Thymus (tissue), 11 donors: ENCODE data around the gene TACO1. TPM values are rescaled to one million over a fixed set of nuclear protein-coding genes. Genes with fewer than 3 reads are reported as not detected.

Source experiments
- DNase-seq, 9 donors: peaks; one replicate each; pipeline ENCODE4 v3.0.0-alpha.2; 2013; ENCODE audit warnings: low spot score in 9 of 9, low read depth in 6 of 9, missing footprints in 1 of 9
- H3K27ac ChIP-seq, 2 donors: one replicate each; pipeline ENCODE4 v1.5.1; 2013; ENCODE audit warnings: control low read depth in 1 of 2, low read depth in 1 of 2, low read length in 1 of 2, mild to moderate bottlenecking in 1 of 2, moderate library complexity in 1 of 2
- H3K27me3 ChIP-seq, 2 donors: one replicate each; pipeline ENCODE4 v1.5.1; 2013; ENCODE audit warnings: low read length in 1 of 2; ENCODE audit not compliant: control insufficient read depth in 2 of 2, insufficient read depth in 1 of 2
- H3K36me3 ChIP-seq, 2 donors: one replicate each; pipeline ENCODE4 v1.5.1; 2013; ENCODE audit warnings: low read length in 1 of 2, mild to moderate bottlenecking in 1 of 2, moderate library complexity in 1 of 2; ENCODE audit not compliant: control insufficient read depth in 2 of 2, insufficient read depth in 2 of 2
- H3K4me1 ChIP-seq, 2 donors: one replicate each; pipeline ENCODE4 v1.5.1; 2013; ENCODE audit warnings: low read length in 2 of 2; ENCODE audit not compliant: control insufficient read depth in 2 of 2, insufficient read depth in 2 of 2
- H3K4me3 ChIP-seq, 2 donors: one replicate each; pipeline ENCODE4 v1.5.1; 2013; ENCODE audit warnings: low read length in 2 of 2, control low read depth in 1 of 2, mild to moderate bottlenecking in 1 of 2
- H3K9me3 ChIP-seq, 2 donors: one replicate each; pipeline ENCODE4 v1.5.1; 2013; ENCODE audit warnings: low read length in 1 of 2, mild to moderate bottlenecking in 1 of 2; ENCODE audit not compliant: control insufficient read depth in 2 of 2, insufficient read depth in 1 of 2
- WGBS: extraction: QIAGEN DNeasy Blood & Tissue Kit; methylation state at CpG from one replicate; pipeline ENCODE4 v1.1.7; 2013; 5-methylcytosine and 5-hydroxymethylcytosine counted together
- polyA plus RNA-seq: library from polyadenylated mRNA; stranded (reverse); fragments of 200-250 nt; gene quantifications from one replicate; pipeline ENCODE4 v1.2.3, GENCODE V29; 2013
- total RNA-seq: library from RNA; stranded (reverse); fragments of 120-200 nt; gene quantifications from one replicate; pipeline ENCODE4 v1.2.4, GENCODE V29; 2013
- donor health status: healthy.

Gene TACO1
- total and polyA plus RNA-seq, 2 donors, result 10.1 to 14.2 TPM

DNA sequence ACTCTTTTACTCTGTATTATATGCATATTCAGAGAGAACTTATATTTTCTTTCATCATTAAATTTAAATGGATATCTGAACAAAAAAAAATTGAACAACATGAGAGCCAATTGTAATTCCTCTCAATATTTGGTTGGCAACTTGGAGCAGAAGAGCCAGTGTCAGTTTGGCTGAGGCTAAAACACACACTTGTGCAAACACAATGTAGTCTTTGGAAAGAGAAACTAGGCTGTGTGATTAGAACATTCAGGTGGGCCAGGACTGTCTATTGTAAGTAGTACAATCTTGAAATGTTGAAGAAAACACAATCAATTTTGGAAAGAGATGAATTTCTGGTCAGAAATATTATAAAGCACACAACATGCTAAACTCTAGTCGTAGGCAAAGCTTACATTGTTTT is 33.5 kb upstream of the TACO1 start:
- no peaks in the 10 kb centered on the region for H3K27me3 ChIP-seq
- no peak overlapping the region for H3K27ac ChIP-seq
- WGBS, result 97% methylated on average over 1 of the region's 1 CpG
- no peaks in the 10 kb centered on the region for H3K9me3 ChIP-seq
- DNase-seq, result no peak
- H3K4me3 ChIP-seq, result no peak overlapping the region
- peaks cover 8 to 10% of the 10 kb centered on the region in 2 donors for H3K36me3 ChIP-seq
- no peaks in the 10 kb centered on the region for H3K4me1 ChIP-seq

DNA sequence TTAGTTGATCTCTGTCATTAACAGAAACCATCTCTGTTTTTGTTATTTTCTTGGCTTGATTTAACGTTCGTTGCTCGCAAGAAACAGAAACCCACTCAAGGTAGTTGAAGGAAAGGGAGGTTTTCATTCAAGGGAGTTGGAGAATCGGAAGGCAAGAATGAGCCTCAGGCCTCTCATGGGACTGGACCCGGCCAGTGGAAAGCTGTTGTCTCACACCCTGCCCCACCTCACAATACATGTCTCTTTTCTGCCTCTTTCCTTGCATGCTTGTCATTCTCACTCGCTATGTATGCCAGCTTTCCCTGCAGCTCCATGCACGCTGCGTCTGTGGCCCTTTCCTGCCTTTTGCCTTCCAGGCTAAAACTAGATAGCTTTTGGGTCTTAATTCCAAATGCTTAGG is 32.1 kb upstream of the TACO1 start:
- no peaks in the 10 kb centered on the region for H3K27me3 ChIP-seq
- H3K4me3 ChIP-seq, result no peak overlapping the region
- WGBS, result 89% methylated on average over 8 of the region's 8 CpGs
- H3K27ac ChIP-seq, result no peak overlapping the region
- H3K36me3 ChIP-seq, result peaks cover 8 to 10% of the 10 kb centered on the region in 2 donors
- no peaks in the 10 kb centered on the region for H3K4me1 ChIP-seq
- no peaks in the 10 kb centered on the region for H3K9me3 ChIP-seq
- DNase-seq, result no peak

DNA sequence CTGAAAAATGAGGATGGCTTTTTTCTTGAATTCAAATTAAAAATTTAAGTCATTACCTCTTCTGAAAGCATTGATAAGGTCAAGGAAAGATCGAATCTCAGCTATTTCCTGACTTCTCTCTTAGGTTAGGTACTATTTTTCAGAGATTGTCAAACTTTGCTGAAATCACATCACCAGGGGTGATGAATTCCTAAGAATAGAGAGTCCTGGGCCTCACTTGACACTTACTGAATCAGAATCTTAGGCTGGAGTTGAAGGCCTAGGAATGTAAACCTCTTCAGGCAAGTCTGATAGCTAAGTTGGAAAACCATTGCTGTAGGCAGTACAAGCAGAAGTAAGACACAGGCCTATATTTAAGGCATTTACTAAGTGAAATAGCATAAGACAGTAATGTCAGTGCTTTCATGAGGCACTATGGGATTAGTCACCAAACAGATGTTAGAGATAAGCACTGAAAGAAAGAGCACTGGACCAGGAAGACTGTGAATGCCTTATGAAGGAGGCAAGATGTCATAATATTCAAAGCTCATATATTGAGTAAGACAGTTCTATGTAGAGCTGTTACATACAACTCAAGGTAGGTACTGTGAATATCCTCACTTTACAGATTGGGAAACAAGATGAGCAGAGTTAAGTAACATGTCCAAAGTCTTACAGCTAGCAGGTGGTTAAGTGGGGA is 28.9 kb upstream of the TACO1 start:
- Histone ChIP-seq H3K4me3 (no peak overlapping the region), H3K9me3 (no peaks in the 10 kb centered on the region), H3K27me3 (no peaks in the 10 kb centered on the region), H3K27ac (no peak overlapping the region), H3K4me1 (no peaks in the 10 kb centered on the region), H3K36me3 (peaks cover 7 to 8% of the 10 kb centered on the region in 2 donors)
- DNase-seq, result no peak
- WGBS, result 96% methylated on average over 1 of the region's 1 CpG

- H3K4me3 ChIP-seq, result no peak overlapping the region
- DNase-seq, result no peak
- no peaks in the 10 kb centered on the region for H3K27me3 ChIP-seq
- WGBS, result 96% methylated on average over 5 of the region's 5 CpGs
- no peaks in the 10 kb centered on the region for H3K9me3 ChIP-seq
- peaks cover 9 to 15% of the 10 kb centered on the region in 2 donors for H3K36me3 ChIP-seq
- H3K27ac ChIP-seq, result no peak overlapping the region
- no peaks in the 10 kb centered on the region for H3K4me1 ChIP-seq
Observed at GRCh38 chr17:63573634-63574033, 27.1 kb upstream of the TACO1 start.

GRCh38 chr17:63578027-63578768 is 22.5 kb upstream of the TACO1 start:
- DNase-seq, result no peak
- 95% methylated on average over 7 of the region's 7 CpGs for WGBS
- no peaks in the 10 kb centered on the region for H3K9me3 ChIP-seq
- H3K27ac ChIP-seq, result no peak overlapping the region
- H3K36me3 ChIP-seq, result peaks cover 38 to 54% of the 10 kb centered on the region in 2 donors
- H3K27me3 ChIP-seq, result no peaks in the 10 kb centered on the region
- H3K4me3 ChIP-seq, result no peak overlapping the region
- peaks cover 0 to 4% of the 10 kb centered on the region in 2 donors for H3K4me1 ChIP-seq

- H3K27me3 ChIP-seq, result no peaks in the 10 kb centered on the region
- no peaks in the 10 kb centered on the region for H3K9me3 ChIP-seq
- 94% methylated on average over 5 of the region's 5 CpGs for WGBS
- peaks cover 43 to 59% of the 10 kb centered on the region in 2 donors for H3K36me3 ChIP-seq
- H3K4me3 ChIP-seq, result no peak overlapping the region
- no peak overlapping the region for H3K27ac ChIP-seq
- peaks cover 0 to 4% of the 10 kb centered on the region in 2 donors for H3K4me1 ChIP-seq
- DNase-seq, result no peak
Observed at GRCh38 chr17:63578769-63579111, 22.0 kb upstream of the TACO1 start.

- DNase-seq, result no peak
- Histone ChIP-seq H3K4me3 (no peak overlapping the region), H3K9me3 (no peaks in the 10 kb centered on the region), H3K36me3 (peaks cover 49 to 63% of the 10 kb centered on the region in 2 donors), H3K4me1 (peaks cover 0 to 4% of the 10 kb centered on the region in 2 donors), H3K27ac (no peak overlapping the region), H3K27me3 (no peaks in the 10 kb centered on the region)
- WGBS, result 88% methylated on average over 11 of the region's 11 CpGs
Observed at GRCh38 chr17:63579633-63580032, 21.1 kb upstream of the TACO1 start.

DNA sequence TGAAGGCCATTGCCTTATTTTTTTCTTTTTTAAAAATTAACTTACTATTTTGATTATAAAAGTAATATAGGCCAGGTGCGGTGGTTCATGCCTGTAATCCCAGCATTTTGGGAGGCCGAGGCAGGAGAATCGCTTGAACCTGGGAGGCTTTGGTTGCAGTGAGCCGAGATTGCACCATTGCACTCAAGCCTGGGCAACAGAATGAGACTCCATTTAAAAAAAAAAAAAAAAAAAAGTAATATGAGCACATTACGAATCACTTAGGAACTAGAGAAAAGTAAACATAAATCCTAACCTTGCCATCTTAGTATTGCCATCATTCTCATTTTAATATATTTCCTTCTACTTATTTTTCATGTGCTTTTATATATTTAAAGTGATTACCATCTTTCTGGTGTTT is 12.9 kb upstream of the TACO1 start:
- H3K4me1 ChIP-seq, result peaks cover 0 to 8% of the 10 kb centered on the region in 2 donors
- DNase-seq, result no peak

DNA sequence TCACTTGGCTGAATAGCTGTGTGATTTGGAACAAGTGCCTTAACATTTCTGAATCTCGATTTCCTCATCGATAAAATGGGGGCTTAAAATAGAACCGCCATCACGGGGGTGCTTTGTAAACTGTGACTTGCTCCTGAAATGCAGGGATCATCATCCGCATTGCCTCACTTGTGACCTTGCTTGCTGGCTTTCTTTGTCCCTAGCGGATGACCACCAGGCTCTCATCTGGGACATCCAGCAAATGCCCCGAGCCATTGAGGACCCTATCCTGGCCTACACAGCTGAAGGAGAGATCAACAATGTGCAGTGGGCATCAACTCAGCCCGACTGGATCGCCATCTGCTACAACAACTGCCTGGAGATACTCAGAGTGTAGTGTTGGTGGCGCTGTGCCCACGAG is 11.9 kb upstream of the TACO1 start:
- Histone ChIP-seq H3K27me3 (no peaks in the 10 kb centered on the region), H3K4me3 (no peak overlapping the region), H3K9me3 (no peaks in the 10 kb centered on the region), H3K27ac (no peak overlapping the region), H3K4me1 (peaks cover 0 to 8% of the 10 kb centered on the region in 2 donors), H3K36me3 (peaks cover 63 to 82% of the 10 kb centered on the region in 2 donors)
- DNase-seq, result no peak
- 97% methylated on average over 11 of the region's 11 CpGs for WGBS

More for the DNA sequence above, 12.9 kb upstream of the TACO1 start:
- H3K27me3 ChIP-seq, result no peaks in the 10 kb centered on the region
- WGBS, result 96% methylated on average over 5 of the region's 5 CpGs
- H3K4me3 ChIP-seq, result no peak overlapping the region
- H3K9me3 ChIP-seq, result no peaks in the 10 kb centered on the region
- H3K27ac ChIP-seq, result no peak overlapping the region
- H3K36me3 ChIP-seq, result peaks cover 69 to 84% of the 10 kb centered on the region in 2 donors
